GM23248 (cell line): ENCODE measurements around the gene APP. TPM values are rescaled to one million over a fixed set of nuclear protein-coding genes. Genes with fewer than 3 reads are reported as not detected.

Experiments used
- DNase-seq: peaks from one replicate; pipeline ENCODE4 v3.0.0-alpha.2; 2015
- H2AFZ ChIP-seq: fragments of 200-600 bp; sonication (generic); 2 replicates; pipeline ENCODE4 v1.6.1; 2016; ENCODE audit warnings: antibody characterized with exemption
- H3F3A ChIP-seq: fragments of 200-600 bp; sonication (generic); 2 replicates; pipeline ENCODE4 v1.6.1; 2016; ENCODE audit warnings: mild to moderate bottlenecking, antibody characterized with exemption, mixed run types; ENCODE audit not compliant: insufficient read depth
- H3K27ac ChIP-seq: fragments of 200-600 bp; sonication (generic); 2 replicates; pipeline ENCODE4 v1.5.1; 2016; ENCODE audit warnings: mild to moderate bottlenecking
- H3K27me3 ChIP-seq: fragments of 200-600 bp; sonication (generic); replicated peaks from 2 replicates; pipeline ENCODE4 v1.6.1; 2016; ENCODE audit warnings: mild to moderate bottlenecking; ENCODE audit not compliant: insufficient read depth
- H3K36me3 ChIP-seq: fragments of 200-600 bp; sonication (generic); 2 replicates; pipeline ENCODE4 v1.6.1; 2016; ENCODE audit warnings: low read depth, mild to moderate bottlenecking
- H3K4me1 ChIP-seq: fragments of 200-600 bp; sonication (generic); 2 replicates; pipeline ENCODE4 v1.6.1; 2016; ENCODE audit warnings: mild to moderate bottlenecking; ENCODE audit not compliant: insufficient read depth
- H3K4me2 ChIP-seq: fragments of 200-600 bp; sonication (generic); one replicate; pipeline ENCODE4 v1.6.1; 2016; ENCODE audit warnings: mild to moderate bottlenecking; ENCODE audit not compliant: unreplicated experiment
- H3K4me3 ChIP-seq: fragments of 200-600 bp; sonication (generic); 2 replicates; pipeline ENCODE4 v1.5.1; 2016; ENCODE audit warnings: mild to moderate bottlenecking
- H3K79me2 ChIP-seq: fragments of 200-600 bp; sonication (generic); 2 replicates; pipeline ENCODE4 v1.6.1; 2016; ENCODE audit warnings: mild to moderate bottlenecking; ENCODE audit not compliant: insufficient read depth
- H3K9ac ChIP-seq: fragments of 200-600 bp; sonication (generic); 2 replicates; pipeline ENCODE4 v1.6.1; 2016; ENCODE audit warnings: mild to moderate bottlenecking
- H3K9me2 ChIP-seq: fragments of 200-600 bp; sonication (generic); 2 replicates; pipeline ENCODE4 v1.6.1; 2016; ENCODE audit warnings: mixed run types, mild to moderate bottlenecking, moderate library complexity; ENCODE audit not compliant: insufficient read depth
- H3K9me3 ChIP-seq: fragments of 200-600 bp; sonication (generic); one replicate; pipeline ENCODE4 v1.6.1; 2017; ENCODE audit warnings: low read depth
- H4K20me1 ChIP-seq: fragments of 200-600 bp; sonication (generic); 2 replicates; pipeline ENCODE4 v1.6.0; 2016; ENCODE audit not compliant: insufficient read depth
- EZH2 ChIP-seq: fragments of 200-600 bp; sonication (generic); IDR thresholded peaks from 2 replicates; pipeline ENCODE4 v1.6.1; 2018; ENCODE audit warnings: antibody characterized with exemption, mild to moderate bottlenecking; ENCODE audit not compliant: insufficient read depth, poor library complexity, severe bottlenecking
- EZH2phosphoT487 ChIP-seq: fragments of 200-600 bp; sonication (generic); IDR thresholded peaks from 2 replicates; pipeline ENCODE4 v1.6.1; 2018; ENCODE audit warnings: antibody characterized with exemption, moderate library complexity, mild to moderate bottlenecking, low read depth; ENCODE audit not compliant: insufficient read depth
- WGBS, 2 experiments: methylation state at CpG; one replicate each; pipeline ENCODE4 v1.1.6; 2015 to 2017; ENCODE audit warnings: low lambda C conversion rate in 2 of 2, low coverage in 1 of 2; ENCODE audit errors: missing lambda C conversion rate in 2 of 2; 5-methylcytosine and 5-hydroxymethylcytosine counted together
- in situ Hi-C: fragments of 300-500 bp; cut with MboI; formaldehyde crosslinking; loops from 2 replicates; pipeline ENCODE4 v1.15.0; 2020
- polyA plus RNA-seq: library from polyadenylated mRNA; unstranded; fragments of >200 nt; fragmentation: Nextera tagmentation; extraction: Ambion mirVana; gene quantifications from 2 replicates; pipeline ENCODE4 v1.2.1, GENCODE V29; 2016
- total RNA-seq: library from RNA; depleted of rRNA; stranded (reverse); fragments of >200 nt; shearing (Covaris generic); gene quantifications from 2 replicates; pipeline ENCODE4 v1.2.3, GENCODE V29; 2014

Gene APP
- total and polyA plus RNA-seq, 2 experiments from 2014 or later, result 35.0 to 292 TPM

- TF ChIP-seq EZH2phosphoT487 (no peak), EZH2 (no peak)
- Histone ChIP-seq H3K4me2 (no peak overlapping the region), H3K4me3 (no peak overlapping the region), H3K36me3 (no peaks in the 10 kb centered on the region), H3K4me1 (peaks cover 31% of the 10 kb centered on the region), H3K27me3 (no peaks in the 10 kb centered on the region), H4K20me1 (no peaks in the 10 kb centered on the region), H3K27ac (no peak overlapping the region), H3K79me2 (peaks cover 80% of the 10 kb centered on the region), H3K9ac (no peak overlapping the region), H3F3A (peaks cover 20% of the 10 kb centered on the region; the same call in 1 of the 2 replicates), H3K9me2 (no peaks in the 10 kb centered on the region), H2AFZ (no peak overlapping the region), H3K9me3 (no peaks in the 10 kb centered on the region)
- no peak for DNase-seq
- 80 to 84% methylated on average over 13 of the region's 13 CpGs for WGBS, 2 experiments
- in situ Hi-C loops, result no loop called here
Observed at GRCh38 chr21:26096494-26097371, 73.8 kb downstream of the APP start.

GRCh38 chr21:26095131-26095530 is 75.4 kb downstream of the APP start:
- Histone ChIP-seq H3K9me3 (no peaks in the 10 kb centered on the region), H3K27ac (no peak overlapping the region), H3K9me2 (no peaks in the 10 kb centered on the region), H3F3A (peaks cover 20% of the 10 kb centered on the region; the same call in 1 of the 2 replicates), H3K27me3 (no peaks in the 10 kb centered on the region), H2AFZ (no peak overlapping the region), H3K4me3 (no peak overlapping the region), H3K79me2 (peaks cover 88% of the 10 kb centered on the region), H3K9ac (no peak overlapping the region), H3K4me2 (no peak overlapping the region), H3K36me3 (no peaks in the 10 kb centered on the region), H4K20me1 (no peaks in the 10 kb centered on the region), H3K4me1 (peaks cover 26% of the 10 kb centered on the region)
- 95% methylated on average over 7 of the region's 7 CpGs for WGBS, 2 experiments
- in situ Hi-C loops, result no loop called here
- DNase-seq, result no peak
- no peak for TF ChIP-seq EZH2
- no peak for TF ChIP-seq EZH2phosphoT487

- H4K20me1 ChIP-seq, result no peaks in the 10 kb centered on the region
- no peak for TF ChIP-seq EZH2phosphoT487
- no peak for TF ChIP-seq EZH2
Observed at GRCh38 chr21:26093122-26093521, 77.4 kb downstream of the APP start.

GRCh38 chr21:26091480-26092018 is 79.0 kb downstream of the APP start:
- Histone ChIP-seq H3K9ac (no peak overlapping the region), H4K20me1 (no peaks in the 10 kb centered on the region), H3K36me3 (no peaks in the 10 kb centered on the region), H3K4me1 (peaks cover 7% of the 10 kb centered on the region), H3K9me2 (no peaks in the 10 kb centered on the region), H3K27ac (no peak overlapping the region), H3K9me3 (no peaks in the 10 kb centered on the region), H2AFZ (no peak overlapping the region), H3K4me2 (no peak overlapping the region), H3F3A (0 out of 2 replicates have a peak, but pooled peaks cover 9% of the 10 kb centered on the region), H3K79me2 (peaks cover 87% of the 10 kb centered on the region), H3K27me3 (no peaks in the 10 kb centered on the region), H3K4me3 (no peak overlapping the region)
- TF ChIP-seq EZH2 (no peak), EZH2phosphoT487 (no peak)
- 96 to 100% methylated on average over 5 of the region's 5 CpGs for WGBS, 2 experiments
- in situ Hi-C loops, result no loop called here
- no peak for DNase-seq

More at GRCh38 chr21:26093122-26093521, 77.4 kb downstream of the APP start:
- H3K4me2 ChIP-seq, result peak overlapping the region; percentile 13
- H3K9me2 ChIP-seq, result no peaks in the 10 kb centered on the region
- H3K79me2 ChIP-seq, result peaks cover 87% of the 10 kb centered on the region
- no peaks in the 10 kb centered on the region for H3K36me3 ChIP-seq
- no peak overlapping the region for H3K9ac ChIP-seq
- no peaks in the 10 kb centered on the region for H3K27me3 ChIP-seq
- H3K4me3 ChIP-seq, result no peak overlapping the region
- in situ Hi-C loops, result no loop called here
- 59 to 60% methylated on average over 3 of the region's 3 CpGs for WGBS, 2 experiments
- peak; percentile 74 for DNase-seq
- H3F3A ChIP-seq, result 0 out of 2 replicates have a peak, but pooled peaks cover 9% of the 10 kb centered on the region
- no peak overlapping the region for H2AFZ ChIP-seq
- H3K27ac ChIP-seq, result 0 out of 2 replicates have a peak overlapping the region, but pooled peaks have one; percentile 3
- peaks cover 8% of the 10 kb centered on the region for H3K4me1 ChIP-seq
- H3K9me3 ChIP-seq, result no peaks in the 10 kb centered on the region
